Stimulated activated CD4-positive, alpha-beta T cell treated with anti-CD3 and anti-CD28 coated beads, TNF-alpha, amount 100 ng/mL, for 24 hours (primary cell): ENCODE measurements around the gene SMURF1.

Source experiments
- DNase-seq, 3 experiments: peaks; one replicate each; pipeline ENCODE4 v3.0.0-alpha.2; 2020; ENCODE audit warnings: low read depth in 3 of 3

Gene SMURF1

DNA sequence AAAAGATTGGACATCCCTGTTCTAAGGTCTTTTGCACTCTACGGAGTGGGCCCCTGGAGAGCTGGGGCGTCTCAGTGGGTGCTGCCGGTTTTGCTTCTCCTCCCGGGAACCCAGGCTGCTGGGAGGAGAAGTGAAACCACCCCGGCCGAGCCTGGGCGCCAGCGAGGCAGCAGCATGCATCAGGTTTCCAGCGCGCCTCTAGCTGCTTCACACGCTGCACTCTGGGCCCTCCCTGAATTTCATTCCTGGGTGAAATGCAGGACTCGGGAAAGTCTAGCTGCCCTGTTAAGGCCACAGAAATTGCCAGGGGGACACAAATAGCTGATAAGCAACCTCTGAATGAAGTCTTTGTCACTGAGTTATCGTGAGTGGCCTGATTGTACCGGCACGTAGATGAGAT lies 138.1 kb downstream of the SMURF1 start:
- no peak for DNase-seq

DNA sequence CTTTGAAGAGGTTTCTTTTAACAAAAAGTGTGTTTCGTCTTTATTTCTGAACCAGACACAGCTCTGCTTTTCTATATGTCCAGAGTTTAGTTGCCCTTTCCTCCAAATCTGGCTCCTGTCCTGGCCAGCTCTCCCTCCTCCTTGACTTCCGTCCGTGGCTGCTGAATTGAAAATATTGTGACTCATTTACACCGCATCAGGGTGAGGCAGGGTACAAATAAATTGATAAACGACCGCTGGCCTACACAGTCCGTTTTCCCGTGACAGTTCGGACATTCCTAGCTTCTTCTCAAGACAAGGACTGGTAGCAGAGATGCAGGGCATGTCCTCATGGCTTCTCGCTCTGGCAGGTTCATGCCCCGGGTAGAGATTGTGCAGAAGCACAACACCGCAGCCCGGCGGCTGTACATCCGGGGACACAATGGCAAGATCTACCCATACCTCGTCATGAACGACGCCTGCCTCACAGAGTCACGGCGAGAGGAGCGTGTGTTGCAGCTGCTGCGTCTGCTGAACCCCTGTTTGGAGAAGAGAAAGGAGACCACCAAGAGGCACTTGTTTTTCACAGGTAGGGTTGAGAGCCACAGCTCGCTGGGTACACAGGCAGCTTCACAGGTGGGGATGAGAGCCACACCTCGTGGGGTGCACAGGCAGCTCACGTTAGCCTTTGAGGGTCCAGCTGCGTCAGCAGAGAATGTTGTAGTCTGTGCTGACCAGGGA lies 139.0 kb downstream of the SMURF1 start:
- no peak for DNase-seq

DNA sequence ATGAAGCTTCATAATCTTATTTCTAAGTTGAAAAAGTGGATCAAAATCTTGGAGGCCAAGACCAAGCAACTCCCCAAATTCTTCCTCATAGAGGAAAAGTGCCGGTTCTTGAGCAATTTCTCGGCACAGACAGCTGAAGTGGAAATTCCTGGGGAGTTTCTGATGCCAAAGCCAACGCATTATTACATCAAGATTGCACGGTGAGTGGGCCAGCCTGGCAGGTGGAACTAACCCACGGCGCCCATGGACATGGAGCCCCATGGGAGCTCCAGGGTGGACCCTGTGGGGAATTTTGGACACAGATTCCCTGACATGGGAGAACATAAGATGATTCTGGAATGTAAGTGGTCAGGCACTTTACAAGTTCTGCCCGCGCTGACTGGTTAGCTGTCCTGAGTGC lies 139.7 kb downstream of the SMURF1 start:
- DNase-seq: no peak

DNA sequence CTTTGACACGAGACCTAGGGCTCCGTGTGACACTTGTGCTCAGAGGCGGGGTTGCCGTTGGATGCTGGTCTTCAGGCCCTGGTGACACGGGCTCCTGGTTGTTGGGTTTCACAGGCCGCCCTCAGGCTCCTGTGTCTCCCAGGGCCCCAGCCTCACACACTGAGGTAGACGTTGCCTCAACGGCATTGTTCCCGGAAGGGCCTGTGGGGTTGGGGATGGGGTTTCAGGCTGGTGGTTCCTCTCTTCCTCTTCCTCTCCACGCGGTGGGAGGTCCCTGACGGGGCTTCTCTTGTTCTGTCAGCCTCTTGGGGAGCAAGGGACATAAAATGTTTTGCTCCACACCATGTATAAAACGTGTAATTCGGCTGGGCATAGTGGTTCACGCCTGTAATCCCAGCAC lies 140.5 kb downstream of the SMURF1 start:
- DNase-seq: no peak

DNA sequence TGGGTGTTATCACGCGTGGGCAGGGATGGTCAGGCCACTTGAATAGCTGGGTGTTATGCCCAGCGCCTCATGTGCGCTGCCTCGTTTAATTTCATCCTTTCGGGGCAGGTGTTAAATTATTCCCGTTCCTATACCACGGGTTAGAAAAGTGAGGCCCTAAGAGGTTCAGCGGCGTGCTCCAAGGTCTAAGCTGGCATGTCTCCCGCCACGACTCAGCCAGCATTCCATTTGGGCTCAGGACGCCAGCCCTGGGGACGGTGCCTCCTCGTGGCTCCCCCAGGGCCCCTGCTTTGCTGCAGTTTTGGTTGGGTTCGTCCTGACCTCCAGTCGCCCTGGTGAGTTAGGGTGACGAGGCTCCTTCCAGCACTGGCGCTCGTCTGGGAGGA lies 141.1 kb downstream of the SMURF1 start:
- no peak for DNase-seq

DNA sequence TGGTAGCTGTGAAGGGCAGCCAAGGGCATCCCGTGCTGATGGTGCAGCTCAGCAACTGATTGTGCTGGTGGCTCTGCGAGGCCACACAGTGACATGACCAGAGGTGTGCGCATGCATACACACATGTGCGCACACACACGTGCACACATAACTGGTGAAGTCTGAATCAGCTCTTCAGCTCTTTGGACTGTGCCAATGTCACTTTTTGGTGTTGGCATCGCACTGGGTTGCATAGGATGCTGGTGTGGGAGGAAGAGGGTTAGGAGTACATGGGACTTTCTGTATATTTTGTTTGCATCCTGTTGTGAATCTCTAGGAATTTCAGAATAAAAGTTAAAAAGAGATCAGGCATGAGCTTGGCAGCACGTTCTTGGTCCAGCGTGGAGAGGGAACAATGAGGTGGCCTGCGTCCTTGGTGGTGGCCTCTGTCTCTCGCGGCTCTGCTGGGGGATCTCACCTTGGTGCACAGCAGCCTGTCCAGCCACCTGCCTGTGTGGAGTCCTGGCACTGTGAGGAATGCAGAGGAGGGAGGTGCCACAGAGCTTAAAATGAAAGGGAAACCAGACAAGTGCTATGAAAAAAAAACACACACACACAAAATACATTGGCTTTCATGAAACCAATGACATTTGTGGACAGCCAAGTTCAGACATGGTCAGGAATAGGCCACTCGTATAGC lies 141.6 kb downstream of the SMURF1 start:
- DNase-seq: no peak

DNA sequence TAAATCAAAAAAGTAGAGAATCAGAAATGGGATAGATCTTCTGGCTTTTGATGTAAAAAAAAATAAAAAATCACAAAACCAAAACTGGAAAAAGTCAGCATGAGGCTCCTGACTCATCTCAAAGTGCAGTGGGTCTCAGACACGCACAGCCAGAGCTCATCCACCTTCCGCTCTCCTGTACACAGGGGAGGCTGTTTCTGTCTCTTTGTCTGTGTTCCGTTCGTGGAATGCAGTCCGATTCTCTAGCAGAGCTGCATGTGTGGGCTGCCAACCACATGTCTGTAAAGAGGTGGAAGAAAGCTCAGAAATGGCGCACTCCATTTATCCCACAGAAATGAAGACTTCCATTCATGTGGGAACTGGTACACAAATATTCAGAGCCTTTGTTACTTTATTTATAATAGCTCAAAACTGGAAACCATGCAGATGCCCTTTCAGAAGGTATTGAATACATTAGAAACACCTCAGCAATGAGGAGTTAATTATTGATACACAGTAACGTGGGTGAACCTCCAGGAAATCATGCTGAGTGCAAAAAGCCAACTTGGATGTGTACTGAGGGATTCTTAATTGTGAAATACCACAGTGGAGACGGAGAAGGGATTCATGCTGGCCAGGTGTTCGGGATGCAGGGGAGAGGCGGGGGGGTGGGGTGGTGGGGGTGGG lies 142.3 kb downstream of the SMURF1 start:
- no peak for DNase-seq

DNA sequence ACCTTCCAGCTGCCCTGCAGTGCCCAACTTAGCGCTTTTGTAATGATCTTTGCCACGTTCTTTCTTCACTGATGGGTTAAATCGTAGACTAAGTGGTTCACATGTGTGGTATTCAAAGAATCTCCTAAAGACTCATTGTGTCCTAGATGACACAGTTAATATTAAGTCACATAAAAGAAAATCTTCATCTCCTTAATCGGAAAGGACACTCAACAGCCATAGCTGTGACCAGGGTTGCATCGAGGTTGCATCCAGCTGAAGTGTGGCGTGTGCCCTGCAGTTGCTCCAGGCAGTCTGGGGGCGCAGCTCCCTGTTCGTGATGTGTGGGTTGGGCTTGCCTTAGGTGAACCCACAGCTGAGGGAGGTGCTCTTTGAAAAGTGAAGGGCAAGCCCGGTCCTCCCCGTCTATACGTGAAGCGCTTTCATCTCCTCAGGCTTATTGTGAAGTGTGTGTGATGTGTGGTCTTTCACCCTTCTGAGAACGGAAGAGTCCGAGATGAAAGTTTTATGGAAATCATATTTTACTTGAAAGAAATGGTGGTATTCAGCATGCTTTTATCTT lies 142.9 kb downstream of the SMURF1 start:
- no peak for DNase-seq

DNA sequence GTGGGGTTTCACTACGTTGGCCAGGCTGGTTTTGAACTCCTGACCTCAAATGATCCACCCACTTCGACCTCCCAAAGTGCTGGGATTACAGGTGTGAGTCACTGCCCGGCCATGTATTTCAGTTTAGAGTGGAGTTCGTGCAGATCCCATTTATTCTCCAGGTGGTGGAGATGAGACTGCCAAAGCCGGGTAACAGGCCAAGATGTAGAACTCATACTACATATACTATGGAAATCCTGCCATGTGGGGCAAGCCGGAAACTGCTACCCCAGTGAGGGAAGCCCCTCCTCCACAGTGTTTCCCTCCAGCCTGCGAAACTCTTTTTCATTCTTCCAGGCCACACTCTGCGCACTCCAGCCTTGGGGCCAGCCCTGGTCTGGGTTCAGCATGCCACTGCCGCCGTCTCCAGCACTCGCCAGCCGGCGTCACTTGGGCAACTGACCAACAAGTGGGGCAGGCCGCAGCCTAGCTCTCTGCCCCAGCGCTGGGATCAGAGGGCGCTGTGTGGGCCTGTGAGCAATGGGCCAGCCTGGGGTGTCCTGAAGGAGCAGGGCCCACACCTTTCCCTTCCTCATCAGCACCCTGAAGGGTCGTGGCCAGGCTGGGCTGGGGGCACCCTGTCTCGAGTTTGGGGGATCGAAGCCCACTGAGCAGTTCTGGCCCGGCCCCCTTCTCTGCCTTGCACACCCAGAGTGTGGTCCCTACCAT lies 143.6 kb downstream of the SMURF1 start:
- DNase-seq: no peak

DNA sequence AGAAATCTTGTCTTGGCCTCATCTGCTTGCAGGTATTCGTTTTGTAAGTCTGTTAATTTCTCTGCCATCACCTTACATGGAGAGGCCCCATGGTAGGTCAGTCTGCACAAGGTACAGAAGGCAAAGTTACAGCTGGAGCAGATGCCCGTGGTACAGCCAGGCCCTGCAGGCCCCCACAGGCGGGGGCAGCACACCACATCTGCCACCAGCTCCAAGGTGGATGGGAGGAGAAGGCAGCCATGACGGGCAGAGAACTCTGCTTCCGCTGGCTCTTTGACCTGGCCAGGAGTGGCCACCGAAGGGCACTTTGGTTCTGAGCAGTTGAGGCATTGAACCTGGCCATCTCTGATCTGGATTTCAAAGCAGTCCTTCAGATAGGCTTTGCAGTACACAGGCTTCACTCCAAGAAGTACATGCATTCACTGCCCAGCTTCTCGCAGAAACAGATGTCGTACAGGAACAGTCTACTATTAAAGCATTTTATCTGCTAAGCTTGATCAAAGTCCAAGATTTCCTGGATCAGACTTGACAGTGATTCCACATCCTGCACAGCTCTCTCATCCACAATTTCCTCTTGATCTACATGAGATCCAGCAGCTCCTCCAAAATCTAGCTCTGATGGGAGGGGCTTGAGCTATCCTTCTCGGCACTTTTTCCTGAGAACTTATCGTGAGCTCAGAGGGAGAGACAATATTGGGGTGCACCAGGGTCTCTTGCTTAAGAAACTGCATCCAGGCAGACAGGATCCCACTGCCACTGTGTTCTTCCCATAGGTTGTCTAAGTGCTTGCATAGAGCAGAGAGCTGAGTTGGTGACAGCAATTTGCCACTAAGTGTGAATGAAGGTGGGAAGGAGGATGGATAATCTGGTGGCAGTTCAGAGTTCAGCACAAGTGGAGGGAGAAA lies 144.8 kb downstream of the SMURF1 start:
- no peak for DNase-seq

DNA sequence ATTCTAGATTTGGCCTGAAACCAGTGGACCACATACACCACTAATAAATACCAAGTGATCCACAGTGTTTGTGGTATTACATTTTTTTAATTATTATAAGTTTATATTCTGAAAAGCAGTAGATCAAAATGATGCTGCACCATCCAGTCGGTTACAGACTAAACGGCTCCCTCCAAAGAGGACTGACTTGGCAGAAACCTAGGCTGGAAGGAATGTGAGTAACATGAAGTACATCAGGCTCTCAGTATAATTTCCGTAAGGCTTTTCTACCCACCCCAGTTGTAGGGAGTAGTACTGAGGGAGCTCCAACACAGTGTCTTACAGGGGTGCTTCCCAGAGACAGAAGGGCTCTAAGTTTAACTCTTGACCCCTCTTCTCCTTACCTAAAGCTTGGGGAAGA lies 146.1 kb downstream of the SMURF1 start:
- no peak for DNase-seq

DNA sequence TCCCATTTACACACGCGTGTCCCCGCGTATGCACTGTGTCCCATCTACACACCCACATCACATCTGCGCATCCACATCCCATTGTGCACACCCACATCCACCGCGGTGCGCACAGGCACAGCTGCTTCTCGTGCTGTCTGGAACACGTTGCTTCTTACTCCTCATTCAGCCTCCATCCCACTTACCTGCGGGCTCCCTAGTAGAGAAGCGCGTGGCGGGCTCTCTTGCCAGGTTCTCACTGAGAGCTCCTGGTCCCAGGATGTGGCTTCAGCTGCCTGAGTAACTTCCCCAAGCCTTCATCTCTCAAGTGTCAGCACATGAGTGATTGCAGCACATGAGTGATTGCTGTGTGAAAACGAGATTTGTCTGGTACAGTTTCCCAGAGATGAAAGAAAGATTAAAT lies 147.8 kb downstream of the SMURF1 start:
- DNase-seq: no peak

DNA sequence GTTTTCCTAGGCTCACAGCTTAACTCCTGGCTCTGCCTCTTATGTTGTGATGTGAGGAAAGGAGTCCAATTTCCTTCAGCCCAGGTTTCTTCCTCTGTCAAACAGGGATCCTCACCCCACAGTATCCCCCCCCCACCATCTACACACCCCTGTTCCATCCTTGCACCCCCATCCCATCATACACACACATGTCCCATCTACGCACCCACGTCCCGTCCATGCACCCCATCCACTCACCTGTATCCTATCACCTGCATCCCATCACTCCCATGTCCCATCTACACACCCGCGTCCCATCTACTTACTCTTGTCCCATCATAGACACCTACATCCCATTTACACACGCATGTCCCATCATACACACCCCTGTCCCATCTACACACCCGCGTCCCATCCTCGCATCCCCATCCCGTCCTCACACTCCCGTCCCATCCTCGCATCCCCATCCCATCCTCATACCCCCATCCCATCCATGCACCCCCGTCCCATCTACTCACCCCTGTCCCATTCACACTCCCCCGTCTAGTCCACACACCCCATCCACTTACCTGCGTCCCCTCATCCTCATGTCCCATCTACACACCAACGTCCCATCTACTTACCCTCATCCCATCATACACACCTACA lies 148.3 kb downstream of the SMURF1 start:
- no peak for DNase-seq

DNA sequence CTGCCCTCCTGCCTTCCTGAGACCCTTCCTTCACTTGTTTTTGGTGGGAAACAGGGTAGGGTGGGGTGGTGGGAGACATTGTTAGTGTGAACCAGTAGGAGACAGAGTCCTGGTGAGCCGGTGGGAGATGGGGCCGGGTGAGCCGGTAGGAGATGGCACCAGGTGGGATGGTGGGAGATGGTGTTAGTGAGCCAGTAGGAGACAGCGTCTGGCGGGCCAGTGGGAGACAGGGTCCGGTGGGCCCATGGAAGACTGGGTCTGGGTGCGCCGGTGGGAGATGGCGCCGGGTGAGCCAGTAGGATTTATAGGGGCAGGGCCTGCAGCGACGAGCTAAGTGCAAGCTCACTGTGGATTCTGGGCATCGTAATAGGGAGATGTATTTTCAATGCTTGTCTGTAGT lies 148.8 kb downstream of the SMURF1 start:
- DNase-seq: no peak

DNA sequence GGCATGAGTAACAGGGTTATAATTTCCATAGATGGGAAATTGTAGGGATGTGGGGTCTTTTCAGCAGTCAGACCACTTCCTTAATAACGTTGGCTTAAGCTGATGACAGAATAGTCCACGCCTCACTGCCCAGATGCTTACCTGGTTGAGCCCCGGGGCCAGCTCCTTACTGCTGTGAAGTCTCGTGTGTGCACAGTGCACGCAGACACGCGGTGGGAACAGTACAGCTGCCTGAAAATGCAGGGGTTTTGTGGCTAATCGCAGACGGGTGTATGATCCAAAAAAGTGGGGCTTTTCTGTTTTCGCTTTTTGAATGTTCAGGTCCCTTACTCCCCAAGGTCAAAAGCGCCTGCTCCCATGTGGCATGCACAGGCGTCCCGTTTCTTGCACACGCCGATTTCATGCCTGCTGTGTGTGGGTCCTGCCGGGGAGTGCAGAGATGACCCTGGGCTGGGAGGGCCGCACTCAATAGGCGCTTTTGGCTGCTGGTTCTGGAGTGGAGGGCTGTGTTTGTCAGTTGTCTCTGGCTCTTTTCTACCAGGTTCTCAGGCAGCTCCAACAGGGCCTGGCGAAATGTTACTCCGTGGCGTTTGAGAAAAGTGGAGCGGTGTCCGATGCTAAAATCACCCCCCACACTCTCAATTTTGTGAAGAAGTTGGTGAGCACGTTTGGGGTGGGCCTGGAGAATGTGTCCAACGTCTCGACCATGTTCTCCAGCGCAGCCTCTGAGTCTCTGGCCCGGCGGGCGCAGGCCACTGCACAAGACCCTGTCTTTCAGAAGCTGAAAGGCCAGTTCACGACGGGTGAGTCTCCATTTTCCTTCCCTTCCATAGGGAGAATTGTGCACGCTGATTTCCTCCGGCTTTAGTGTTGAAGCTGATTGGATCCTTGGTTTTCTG lies 149.6 kb downstream of the SMURF1 start:
- DNase-seq: no peak

DNA sequence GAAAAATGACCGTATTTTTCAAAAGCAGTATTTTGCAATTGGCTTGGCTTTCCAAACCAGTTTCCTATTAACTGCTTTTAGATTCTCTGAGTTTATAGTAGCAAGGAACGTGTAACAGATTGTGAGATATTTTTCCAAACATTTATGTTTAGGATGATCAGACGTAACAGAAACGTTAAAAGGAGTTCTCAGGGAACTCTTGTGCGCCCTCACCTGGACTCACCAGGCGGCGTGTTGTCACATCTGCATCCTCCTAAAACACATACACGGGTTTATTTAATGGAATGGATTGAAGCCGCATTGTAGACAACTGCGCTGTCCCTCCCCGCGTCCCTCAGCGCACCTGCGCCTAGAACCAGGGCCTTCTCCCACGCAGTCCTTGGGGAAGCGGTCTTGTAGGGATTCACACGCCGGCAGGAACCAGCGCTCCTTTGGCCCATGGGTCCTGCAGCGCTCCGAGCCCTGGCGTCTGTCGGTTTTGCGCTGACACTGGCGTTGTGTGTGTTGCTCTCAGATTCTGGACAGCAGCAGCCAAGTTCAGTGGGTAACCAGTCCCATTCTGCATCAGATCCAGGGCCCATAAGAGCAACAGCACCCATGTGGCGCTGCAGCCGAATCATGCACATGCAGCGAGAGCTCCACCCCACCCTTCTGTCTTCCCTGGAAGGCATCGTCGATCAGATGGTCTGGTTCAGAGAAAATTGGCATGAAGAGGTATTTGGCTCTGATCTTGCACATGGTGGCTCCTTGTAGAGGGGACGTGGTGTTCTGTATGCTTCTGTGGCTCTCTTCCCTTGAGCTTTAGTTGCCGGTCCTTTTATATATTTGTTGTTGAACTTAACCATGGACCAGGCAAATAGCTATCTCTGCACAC lies 150.6 kb downstream of the SMURF1 start:
- no peak for DNase-seq

DNA sequence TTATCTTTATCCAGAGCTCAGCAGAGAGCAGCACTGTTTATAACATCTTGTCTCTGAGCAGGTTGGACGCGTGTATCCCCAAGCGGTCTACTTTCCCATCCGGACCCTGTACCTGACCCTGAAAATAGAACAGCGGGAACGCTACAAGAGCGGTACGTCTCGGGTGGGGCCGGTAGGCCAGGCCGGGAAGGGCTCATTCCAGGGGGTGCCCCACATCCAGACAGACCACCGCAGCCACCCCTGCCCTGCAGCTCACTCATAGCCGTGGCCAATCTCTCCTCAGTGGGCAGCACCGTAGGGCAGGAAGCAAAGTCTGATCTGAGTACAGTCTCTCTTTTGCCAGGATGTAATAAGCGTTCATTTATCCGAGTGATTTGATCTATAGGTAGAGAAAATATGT lies 151.8 kb downstream of the SMURF1 start:
- no peak for DNase-seq

DNA sequence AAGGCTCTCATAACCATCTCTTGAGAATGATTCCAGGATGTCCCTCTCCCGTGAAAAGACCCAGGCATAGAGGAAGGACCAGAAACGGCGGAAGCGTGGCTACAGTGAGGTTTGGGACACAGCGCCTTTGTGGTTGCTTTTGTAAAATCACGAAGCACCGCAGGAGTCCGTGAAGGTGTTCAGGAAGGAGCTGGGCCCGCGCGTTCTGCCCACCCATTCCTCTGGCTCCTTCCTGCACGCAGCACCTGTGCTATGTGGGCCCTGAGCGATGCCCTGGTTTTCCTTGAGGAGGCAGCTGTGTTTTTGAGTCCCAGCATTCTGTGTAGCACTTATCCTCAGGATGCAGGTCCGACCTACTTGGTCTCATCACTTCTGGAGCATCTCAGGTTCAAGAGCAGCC lies 152.8 kb downstream of the SMURF1 start:
- DNase-seq: no peak

DNA sequence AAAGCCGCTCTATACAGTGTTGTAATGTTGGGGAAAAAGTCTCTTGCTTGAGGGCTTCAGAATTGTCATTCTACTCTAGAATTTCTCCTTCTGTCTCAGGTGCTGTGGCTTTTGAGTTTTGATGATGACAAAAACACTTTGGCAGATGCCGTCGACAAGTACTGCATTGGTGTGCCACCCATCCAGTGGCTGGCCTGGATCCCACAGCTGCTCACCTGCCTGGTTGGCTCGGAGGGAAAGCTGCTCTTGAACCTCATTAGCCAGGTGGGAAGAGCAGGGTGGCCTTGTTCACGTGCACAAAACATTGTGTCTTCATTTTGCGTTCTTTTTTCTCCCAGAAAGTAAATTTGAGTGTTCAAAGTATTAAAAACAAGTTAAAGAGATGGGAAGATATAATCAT lies 153.6 kb downstream of the SMURF1 start:
- no peak for DNase-seq
